HepG2 (cell line): Measurements from ENCODE around the gene PNN. TPM values are rescaled to one million over a fixed set of nuclear protein-coding genes. Genes with fewer than 3 reads are reported as not detected.

Source experiments
- AGO1 ChIP-seq: fragments of 200-400 bp; formaldehyde crosslinking; IDR thresholded peaks from 2 replicates; pipeline ENCODE4 v1.6.1; 2017; ENCODE audit warnings: mild to moderate bottlenecking, low read depth, low read length, moderate library complexity; ENCODE audit not compliant: poor library complexity, severe bottlenecking
- ATF3 ChIP-seq: sonication (generic); formaldehyde crosslinking; IDR thresholded peaks from 2 replicates; pipeline ENCODE4 v1.4.0; 2020; ENCODE audit warnings: missing genetic modification reagents
- BORCS8-MEF2B ChIP-seq: sonication (generic); formaldehyde crosslinking; IDR thresholded peaks from 2 replicates; pipeline ENCODE4 v1.8.0; 2022; ENCODE audit warnings: mild to moderate bottlenecking, missing genetic modification reagents
- FIP1L1 ChIP-seq: fragments of 200-400 bp; formaldehyde crosslinking; IDR thresholded peaks from 2 replicates; pipeline ENCODE4 v1.6.1; 2018; ENCODE audit warnings: low read depth, mild to moderate bottlenecking, low read length, moderate library complexity, borderline replicate concordance; ENCODE audit not compliant: insufficient read depth
- HOXA9 ChIP-seq: sonication (generic); formaldehyde crosslinking; IDR thresholded peaks from 2 replicates; pipeline ENCODE4 v1.8.1; 2022; ENCODE audit warnings: missing genetic modification reagents, mild to moderate bottlenecking, moderate library complexity, borderline replicate concordance
- NAIF1 ChIP-seq: sonication (generic); formaldehyde crosslinking; IDR thresholded peaks from 2 replicates; pipeline ENCODE4 v1.5.0; 2020; ENCODE audit warnings: mild to moderate bottlenecking, missing genetic modification reagents, borderline replicate concordance
- NCOA2 ChIP-seq: sonication (generic); formaldehyde crosslinking; IDR thresholded peaks from 2 replicates; pipeline ENCODE4 v1.8.0; 2022; ENCODE audit warnings: inconsistent platforms
- NFYB ChIP-seq: sonication (generic); formaldehyde crosslinking; IDR thresholded peaks from 2 replicates; pipeline ENCODE4 v1.4.0; 2020; ENCODE audit warnings: missing genetic modification reagents
- RFXANK ChIP-seq: IDR thresholded peaks from 2 replicates; pipeline ENCODE4 v1.6.1; 2016
- SALL1 ChIP-seq: sonication (generic); formaldehyde crosslinking; IDR thresholded peaks from 2 replicates; pipeline ENCODE4 v1.8.0; 2022; ENCODE audit warnings: mild to moderate bottlenecking, missing genetic modification reagents
- SMAD1 ChIP-seq: sonication (generic); formaldehyde crosslinking; IDR thresholded peaks from 2 replicates; pipeline ENCODE4 v1.4.0; 2020; ENCODE audit warnings: missing genetic modification reagents, low read depth, mild to moderate bottlenecking, borderline replicate concordance
- SP1 ChIP-seq, 2 experiments: fragments of 450-650 bp in 1 of 2; sonication (generic) in 1 of 2; formaldehyde crosslinking in 1 of 2; IDR thresholded peaks; 2 replicates each; pipeline versions ENCODE4 v1.4.0 to v1.6.1; 2016 to 2020; ENCODE audit warnings: missing genetic modification reagents in 1 of 2
- ZBTB3 ChIP-seq: sonication (generic); formaldehyde crosslinking; IDR thresholded peaks from 2 replicates; pipeline ENCODE4 v1.4.0; 2020; ENCODE audit warnings: low read depth, mild to moderate bottlenecking, moderate library complexity, missing genetic modification reagents, borderline replicate concordance
- ZFP1 ChIP-seq: IDR thresholded peaks from 2 replicates; pipeline ENCODE4 v1.6.1; 2016
- ZNF124 ChIP-seq: sonication (generic); formaldehyde crosslinking; IDR thresholded peaks from 2 replicates; pipeline ENCODE4 v1.4.0; 2020; ENCODE audit warnings: missing genetic modification reagents
- ZNF263 ChIP-seq: sonication (generic); formaldehyde crosslinking; IDR thresholded peaks from 2 replicates; pipeline ENCODE4 v1.4.0; 2020; ENCODE audit warnings: missing genetic modification reagents
- ZNF276 ChIP-seq: sonication (generic); formaldehyde crosslinking; IDR thresholded peaks from 2 replicates; pipeline ENCODE4 v1.4.0; 2020; ENCODE audit warnings: mild to moderate bottlenecking, low read depth, missing genetic modification reagents
- ZNF333 ChIP-seq: sonication (generic); formaldehyde crosslinking; IDR thresholded peaks from 2 replicates; pipeline ENCODE4 v1.4.0; 2020; ENCODE audit warnings: mild to moderate bottlenecking, missing genetic modification reagents, borderline replicate concordance
- ZNF335 ChIP-seq: sonication (generic); formaldehyde crosslinking; IDR thresholded peaks from 2 replicates; pipeline ENCODE4 v1.4.0; 2020; ENCODE audit warnings: missing genetic modification reagents
- ZNF432 ChIP-seq: sonication (generic); formaldehyde crosslinking; IDR thresholded peaks from 2 replicates; pipeline ENCODE4 v1.5.0; 2020; ENCODE audit warnings: missing genetic modification reagents, mild to moderate bottlenecking, borderline replicate concordance
- ZNF460 ChIP-seq: sonication (generic); formaldehyde crosslinking; IDR thresholded peaks from 2 replicates; pipeline ENCODE4 v1.5.1; 2020; ENCODE audit warnings: missing genetic modification reagents, mild to moderate bottlenecking, borderline replicate concordance
- ZNF577 ChIP-seq: sonication (generic); formaldehyde crosslinking; IDR thresholded peaks from 2 replicates; pipeline ENCODE4 v1.4.0; 2020; ENCODE audit warnings: mild to moderate bottlenecking, low read depth, missing genetic modification reagents, borderline replicate concordance
- ZNF580 ChIP-seq: IDR thresholded peaks from 2 replicates; pipeline ENCODE4 v1.6.1; 2016; ENCODE audit warnings: low read depth, borderline replicate concordance
- ZNF619 ChIP-seq: sonication (generic); formaldehyde crosslinking; IDR thresholded peaks from 2 replicates; pipeline ENCODE4 v1.4.0; 2020; ENCODE audit warnings: mild to moderate bottlenecking, missing genetic modification reagents
- ZNF644 ChIP-seq: IDR thresholded peaks from 2 replicates; pipeline ENCODE4 v1.6.1; 2016; ENCODE audit warnings: low read depth
- ZNF652 ChIP-seq: IDR thresholded peaks from 2 replicates; pipeline ENCODE4 v1.6.1; 2016; ENCODE audit warnings: low read depth, borderline replicate concordance
- ZNF841 ChIP-seq: sonication (generic); formaldehyde crosslinking; IDR thresholded peaks from 2 replicates; pipeline ENCODE4 v1.8.1; 2023; ENCODE audit warnings: missing genetic modification reagents, borderline replicate concordance
- polyA plus RNA-seq, 8 experiments: library from polyadenylated mRNA; depleted of rRNA in 3 of 8; stranded (reverse) in 7 of 8; unstranded in 1 of 8; fragments of >200 nt; fragmentation: Illumina TruSeq in 4 of 8; extraction: Trizol in 4 of 8; gene quantifications; 2 replicates each; pipeline versions ENCODE4 v1.2.1 to v1.2.3, GENCODE V29; 2011 to 2016; ENCODE audit warnings: low read depth in 4 of 8, missing spikeins in 1 of 8, mixed read lengths in 1 of 8; ENCODE audit not compliant: insufficient read depth in 1 of 8
- total RNA-seq, 5 experiments: library from RNA; depleted of rRNA; stranded (reverse); fragments of >200 nt; fragmentation: Illumina TruSeq; extraction: Trizol; gene quantifications; 2 replicates each; pipeline ENCODE4 v1.2.3, GENCODE V29; 2016; ENCODE audit warnings: low read depth in 1 of 5

Gene PNN
- total and polyA plus RNA-seq, 2 of the 13 experiments (the other 11 are each of a cell fraction or from before 2014, with no cell fraction given): 58.0 to 214 TPM

DNA sequence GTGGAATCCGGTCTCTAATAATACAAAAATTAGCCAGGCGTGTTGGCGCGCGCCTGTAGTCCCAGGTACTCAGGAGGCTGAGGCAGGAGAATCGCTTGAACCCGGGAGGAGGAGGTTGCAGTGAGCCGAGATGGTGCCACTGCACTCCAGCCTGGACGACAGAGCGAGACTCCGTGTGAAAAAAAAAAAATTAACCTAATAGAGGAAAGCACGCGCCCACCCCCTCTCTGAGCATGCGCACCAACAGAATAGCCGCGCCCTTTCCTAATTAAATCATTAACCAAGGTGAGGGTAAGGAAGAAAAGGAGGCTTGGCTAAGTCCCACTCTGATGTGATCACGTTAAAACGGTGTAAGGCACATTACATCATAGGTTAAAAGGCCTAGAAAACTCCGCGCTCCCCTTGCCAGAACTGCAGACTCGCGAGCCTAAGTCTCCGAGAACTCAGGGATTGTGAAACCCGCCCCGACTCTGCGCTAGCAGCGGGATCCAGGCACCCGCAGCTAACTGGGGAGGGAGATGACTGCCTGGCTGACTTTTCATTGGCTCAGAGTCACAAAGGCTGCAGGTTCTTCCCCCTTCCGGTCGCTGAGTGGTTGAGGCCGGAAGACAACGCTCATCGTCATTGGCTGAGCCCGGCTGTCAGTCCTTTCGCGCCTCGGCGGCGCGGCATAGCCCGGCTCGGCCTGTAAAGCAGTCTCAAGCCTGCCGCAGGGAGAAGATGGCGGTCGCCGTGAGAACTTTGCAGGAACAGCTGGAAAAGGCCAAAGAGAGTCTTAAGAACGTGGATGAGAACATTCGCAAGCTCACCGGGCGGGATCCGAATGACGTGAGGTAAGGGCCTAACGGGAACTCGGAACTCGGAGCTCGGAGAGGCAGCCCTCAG is at the start of gene PNN (continued):
- TF ChIP-seq ATF3 (CRISPR knock-in tag) (no peak; the same call in none of the 2 replicates), ZNF124 (peak; percentile 50; the same call in 1 of the 2 replicates), NFYB (CRISPR knock-in tag) (peak; percentile 100), ZNF335 (CRISPR knock-in tag) (peak; percentile 95; the same call in 1 of the 2 replicates), ZNF619 (CRISPR knock-in tag) (peak; percentile 98), ZNF276 (CRISPR knock-in tag) (peak; percentile 90; the same call in 1 of the 2 replicates), NAIF1 (CRISPR knock-in tag) (peak; percentile 96), AGO1 (peak; percentile 23), ZNF333 (CRISPR knock-in tag) (peak; percentile 98; the same call in 1 of the 2 replicates), ZFP1 (CRISPR knock-in tag) (no peak; the same call in 1 of the 2 replicates), ZNF263 (CRISPR knock-in tag) (peak; percentile 79), ZNF580 (CRISPR knock-in tag) (peak; percentile 98; the same call in 1 of the 2 replicates), HOXA9 (CRISPR knock-in tag) (no peak), NCOA2 (CRISPR knock-in tag) (peak; percentile 78), ZNF432 (CRISPR knock-in tag) (no peak), ZNF644 (CRISPR knock-in tag) (peak; percentile 62; the same call in 1 of the 2 replicates), SALL1 (peak; percentile 92), ZNF652 (CRISPR knock-in tag) (no peak; the same call in none of the 2 replicates), ZNF841 (no peak), SMAD1 (CRISPR knock-in tag) (peak; percentile 97), FIP1L1 (no peak; the same call in 1 of the 2 replicates), BORCS8-MEF2B (peak; percentile 89), RFXANK (CRISPR knock-in tag) (peak; percentile 83; the same call in 1 of the 2 replicates), ZNF577 (CRISPR knock-in tag) (no peak; the same call in 1 of the 2 replicates), ZNF460 (no peak), SP1 (IDR thresholded peaks at IDR 0.05) (no peak; the same call in none of the 2 replicates), SP1 (CRISPR knock-in tag; IDR thresholded peaks at IDR 0.05) (peak; percentile 84), ZBTB3 (CRISPR knock-in tag) (peak; percentile 83)
